GM21447 (cell line): ENCODE data around the gene ITPR3.
A peak's percentile ranks its signal among the peaks of the same experiment; 100 is the strongest.

ENCODE experiments used
- ATAC-seq: cut with Tn5 transposase; IDR thresholded peaks from one replicate; pipeline ENCODE4 v1.9.1; 2021; ENCODE audit not compliant: unreplicated experiment

The ITPR3 gene

GRCh38 chr6:33711140-33712129, 90.3 kb downstream of the ITPR3 start, which contains the start of gene UQCC2:
TSS of gene UQCC2 (minus strand) at chr6:33711700. CDS start at chr6:33711686, 14 bp downstream.
- ATAC-seq = peak; percentile 86

DNA sequence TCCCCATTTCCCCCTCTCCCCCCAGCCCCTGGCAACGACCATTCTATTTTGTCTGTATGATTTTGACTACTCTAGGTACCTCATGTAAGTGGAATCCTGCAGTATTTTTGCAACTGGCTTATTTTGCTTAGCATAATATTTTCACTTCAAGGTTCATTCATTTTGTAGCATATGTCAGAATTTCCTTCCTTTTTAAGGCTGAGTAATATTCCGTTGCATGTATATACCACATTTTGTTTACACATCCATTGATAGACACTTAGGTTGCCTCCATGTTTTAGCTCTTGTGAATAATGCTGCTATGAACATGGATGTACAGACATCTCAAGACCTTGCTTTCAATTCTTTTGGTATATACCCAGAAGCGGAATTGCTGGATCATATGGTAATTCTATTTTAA, 91.8 kb downstream of the ITPR3 start:
- ATAC-seq = no peak

GRCh38 chr6:33713786-33714185, 92.7 kb downstream of the ITPR3 start:
- ATAC-seq = no peak

DNA sequence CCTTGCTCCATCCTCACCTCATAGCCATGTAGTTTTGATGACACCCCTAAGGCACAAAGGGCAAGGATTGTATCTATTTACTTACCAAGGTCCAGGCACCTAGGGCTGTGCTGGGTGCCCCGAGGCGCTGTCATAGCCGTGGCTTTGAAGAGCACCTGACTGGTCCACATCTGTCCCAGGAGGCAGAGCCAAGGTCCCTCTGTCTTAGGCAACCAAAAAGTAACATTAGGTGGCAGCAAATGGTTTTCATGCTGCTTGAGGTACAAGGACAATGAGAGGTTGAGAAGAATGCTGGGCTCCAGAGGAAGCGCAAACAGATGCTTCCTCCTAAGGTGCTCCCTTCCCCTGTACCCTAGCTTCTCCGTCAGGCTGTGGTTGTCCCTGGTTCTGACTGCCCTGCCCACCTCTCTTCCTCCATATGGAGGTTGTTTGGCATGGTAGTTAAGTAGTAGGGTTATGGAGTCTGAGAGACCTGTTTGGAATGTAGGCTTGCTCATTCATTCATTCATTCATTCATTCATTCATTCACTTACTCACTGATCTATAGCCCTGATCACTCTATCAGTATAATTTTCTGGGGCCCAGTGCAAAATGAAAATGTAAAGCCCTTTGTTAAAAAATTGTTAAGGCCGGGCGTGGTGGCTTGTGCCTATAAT, 93.4 kb downstream of the ITPR3 start:
- ATAC-seq = no peak

GRCh38 chr6:33716379-33716778, 95.3 kb downstream of the ITPR3 start:
- ATAC-seq = no peak

DNA sequence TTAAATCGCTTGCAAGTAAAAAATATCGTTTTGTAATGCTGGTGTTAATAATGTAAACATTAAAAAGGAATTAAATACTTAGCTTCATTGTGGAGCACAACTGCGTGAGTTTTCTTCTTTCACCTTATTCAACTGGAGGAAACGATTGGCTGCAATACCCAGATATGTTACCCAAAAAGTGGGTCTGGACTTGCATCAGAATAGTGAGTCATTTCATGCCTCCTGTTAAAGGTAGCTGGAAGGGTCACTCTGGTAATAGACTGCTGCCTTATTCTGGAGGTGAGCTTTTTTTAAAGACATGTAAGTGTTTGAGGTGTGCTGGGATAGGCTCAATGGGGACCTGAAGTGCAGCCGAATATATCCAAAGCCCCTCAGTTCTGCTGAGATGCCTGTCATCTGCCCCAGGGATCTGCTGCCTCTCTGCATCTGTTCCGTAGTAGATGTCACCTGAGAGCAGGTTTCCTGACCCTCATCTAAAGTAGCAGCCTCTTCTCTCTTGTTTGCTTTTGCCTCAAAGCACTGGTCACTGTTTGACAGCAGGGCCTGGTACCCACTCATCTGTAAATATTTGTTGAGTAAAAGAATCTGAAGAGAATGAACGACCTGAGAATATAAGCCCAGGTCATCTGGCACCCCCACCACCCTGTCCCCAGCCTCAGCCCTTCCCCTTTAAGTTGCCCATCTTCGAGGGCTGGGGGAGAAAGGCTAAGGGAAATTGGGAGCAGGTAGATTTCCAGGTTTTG, 95.9 kb downstream of the ITPR3 start:
- ATAC-seq = no peak

DNA sequence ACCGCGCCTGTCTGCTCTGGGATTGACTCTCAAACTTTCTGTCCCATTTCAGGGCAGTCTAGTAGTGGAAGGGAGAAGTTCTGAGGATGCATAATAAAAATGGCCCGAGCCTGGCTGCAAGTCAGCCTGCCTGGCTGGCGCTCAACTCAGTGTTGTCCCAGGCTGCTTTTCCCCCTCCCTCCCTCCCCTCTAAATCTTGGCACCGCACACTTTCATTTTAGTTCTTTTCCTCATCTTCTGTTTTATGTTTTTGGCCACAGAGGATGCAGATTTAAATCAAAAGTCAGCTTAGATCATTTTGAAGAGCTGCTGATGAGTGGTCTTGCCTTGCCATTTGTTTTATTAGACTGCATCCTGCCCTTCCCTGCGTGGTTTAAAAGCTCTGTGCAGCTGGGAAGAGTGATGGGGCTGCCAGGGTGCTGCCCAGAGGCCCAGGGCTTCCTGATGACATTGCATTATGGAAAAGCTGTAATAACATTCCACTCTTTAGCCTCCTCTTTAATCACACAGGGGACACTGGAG, 96.9 kb downstream of the ITPR3 start:
- ATAC-seq = no peak

- no peak for ATAC-seq
Observed at GRCh38 chr6:33718713-33719112, 97.6 kb downstream of the ITPR3 start.

DNA sequence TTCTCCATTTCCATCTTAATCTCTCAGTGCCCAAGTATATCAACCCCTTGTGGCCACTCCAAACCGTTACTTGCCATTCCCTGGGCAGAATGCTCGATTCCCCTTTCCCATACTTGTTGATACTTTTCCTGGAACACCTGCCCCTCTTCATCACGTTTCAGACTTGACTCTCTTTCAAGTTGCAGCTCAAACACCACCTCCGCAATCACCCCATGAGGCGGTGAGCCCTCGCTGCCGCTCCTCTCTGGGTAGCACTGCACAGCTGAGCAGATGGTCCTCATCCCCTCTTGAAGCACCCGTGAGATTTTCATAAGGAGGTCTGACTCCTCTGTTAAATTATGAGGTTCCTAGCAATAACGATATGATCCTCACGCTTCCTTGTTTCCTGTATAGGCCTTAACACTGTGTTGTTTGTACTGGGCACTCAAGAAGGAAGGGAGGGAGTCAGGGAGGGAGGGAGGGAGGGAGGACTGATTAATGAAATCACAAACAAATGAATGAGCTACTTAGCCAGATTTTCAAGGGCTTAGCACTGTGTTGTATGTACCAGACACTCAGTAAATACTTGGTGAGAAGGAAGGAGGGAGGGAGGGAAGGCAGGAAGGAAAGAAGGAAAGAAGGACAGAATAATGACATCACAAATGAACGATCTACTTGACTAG, 98.3 kb downstream of the ITPR3 start:
- no peak for ATAC-seq

DNA sequence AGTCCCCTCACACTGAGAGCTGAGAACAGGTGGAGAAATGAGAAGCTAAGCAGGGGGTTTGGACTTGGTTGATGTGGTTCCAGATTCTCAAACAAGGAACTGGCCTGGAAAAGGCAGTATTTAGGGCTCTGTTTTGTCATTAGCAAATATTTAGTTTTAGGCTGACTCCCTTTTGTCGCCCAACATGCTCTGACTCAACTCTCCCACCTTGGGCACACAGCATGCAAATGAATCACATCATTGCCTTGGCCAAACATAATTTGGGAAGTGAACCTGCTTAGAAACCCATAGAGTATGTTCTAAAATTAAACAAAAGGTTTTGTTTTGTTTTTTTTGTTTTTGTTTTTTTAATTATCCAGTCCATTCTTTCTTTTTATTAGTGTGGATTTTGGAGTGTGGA, 99.9 kb downstream of the ITPR3 start:
- ATAC-seq = no peak

DNA sequence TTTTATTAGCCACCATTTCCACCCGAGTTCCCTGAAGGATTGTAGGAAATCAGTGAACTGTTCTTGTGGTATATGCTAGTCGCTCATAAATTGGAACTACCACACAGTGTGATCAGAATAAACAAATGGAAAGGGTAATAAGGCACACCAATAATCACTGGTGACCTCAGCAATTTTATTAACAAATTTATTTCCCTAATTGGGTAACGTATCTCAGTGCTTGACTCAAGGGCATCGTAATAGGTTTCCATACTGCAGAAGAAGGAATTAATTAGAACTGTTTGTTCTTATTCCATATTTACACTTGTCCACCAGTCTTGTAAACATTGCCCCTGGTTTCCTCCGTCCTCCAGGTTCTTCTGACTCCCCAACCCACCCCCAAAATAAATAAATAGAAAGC, 100.4 kb downstream of the ITPR3 start:
- ATAC-seq = no peak

DNA sequence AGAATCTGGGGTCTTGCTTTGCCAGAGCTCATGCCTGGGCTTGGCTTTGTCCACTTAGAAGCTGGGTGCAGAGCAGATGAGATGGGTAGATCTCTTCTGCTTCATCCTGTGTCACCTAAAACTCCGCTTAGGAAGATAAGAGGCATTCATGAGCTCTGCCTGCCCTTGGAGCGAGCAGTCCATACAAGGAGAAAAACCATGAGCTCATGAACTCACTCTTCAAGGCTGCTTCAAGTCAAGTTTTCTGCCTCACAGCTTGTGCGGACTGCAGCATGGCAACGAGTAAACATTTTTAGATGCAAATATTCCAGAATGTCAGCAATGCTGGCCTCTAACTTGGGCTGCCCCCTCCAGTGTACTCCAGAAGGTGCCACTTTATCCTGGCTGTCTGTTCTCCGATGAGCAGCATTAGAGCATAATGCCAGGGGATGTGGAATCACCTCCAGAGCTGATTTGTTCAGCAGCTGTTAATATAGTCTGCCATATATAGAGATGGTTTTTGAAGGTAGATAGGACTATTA, 101.0 kb downstream of the ITPR3 start:
- no peak for ATAC-seq

- ATAC-seq = no peak
Observed at GRCh38 chr6:33723371-33724085, 102.4 kb downstream of the ITPR3 start.

DNA sequence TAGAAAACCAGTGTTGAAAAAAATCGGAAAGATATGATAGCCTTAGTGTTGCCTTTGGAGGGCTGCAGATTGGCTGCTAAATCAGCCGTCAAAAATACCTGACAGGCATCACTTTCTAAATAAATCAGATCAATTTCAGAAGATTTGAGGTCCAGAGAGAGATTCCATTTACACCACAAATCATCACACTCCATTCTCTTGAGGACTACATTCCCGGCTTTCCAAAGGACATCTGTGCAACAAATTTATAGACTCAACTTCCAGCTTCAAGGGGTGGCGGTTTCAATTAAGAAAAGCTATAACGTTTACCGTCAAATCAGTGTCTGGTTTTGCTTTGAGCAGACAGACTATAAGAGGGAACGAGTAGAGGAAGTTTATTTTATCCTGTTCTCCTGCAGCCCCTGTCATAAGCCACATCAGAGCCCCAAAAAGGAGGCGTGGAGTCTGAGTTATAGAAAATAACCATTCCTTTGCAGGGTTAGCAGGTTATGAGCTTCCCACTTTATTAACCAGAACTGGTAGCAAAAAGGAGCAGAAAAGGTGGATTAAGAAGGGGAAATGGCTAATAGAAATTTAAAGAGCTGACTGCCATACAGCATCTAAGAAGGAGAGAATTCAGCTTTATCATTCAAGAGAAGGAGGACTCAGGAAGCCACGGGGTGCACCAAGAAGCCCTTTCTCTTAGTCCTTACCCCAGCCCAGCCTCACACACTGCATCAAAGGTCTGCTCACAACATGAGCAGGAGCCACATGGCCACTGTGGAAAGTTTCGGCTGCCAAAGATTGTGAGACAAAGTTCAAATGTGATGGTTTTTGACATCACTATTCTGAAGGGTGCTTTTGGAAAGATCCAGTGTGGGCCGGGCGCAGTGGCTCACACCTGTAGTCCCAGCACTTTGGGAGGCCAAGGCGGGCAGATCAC, 103.2 kb downstream of the ITPR3 start:
- ATAC-seq = no peak

- ATAC-seq = no peak
Observed at GRCh38 chr6:33725222-33725621, 104.1 kb downstream of the ITPR3 start.

GRCh38 chr6:33725891-33726673, 105.0 kb downstream of the ITPR3 start:
- ATAC-seq = no peak

GRCh38 chr6:33726696-33727095, 105.6 kb downstream of the ITPR3 start:
- ATAC-seq = no peak

GRCh38 chr6:33727126-33727525, 106.0 kb downstream of the ITPR3 start:
- ATAC-seq = no peak
